GM12865 (cell line): Measurements from ENCODE around the gene PAFAH1B2.
A peak's percentile ranks its signal among the peaks of the same experiment; 100 is the strongest.

Experiments used
- DNase-seq: peaks from one replicate; pipeline ENCODE4 v3.0.0; 2010; ENCODE audit warnings: low read depth
- H3K4me3 ChIP-seq: 2 replicates; pipeline ENCODE4 v1.5.1; 2011; ENCODE audit warnings: mild to moderate bottlenecking, low read depth, low read length, control low read depth
- TF ChIP-seq, protein P1 (sequence below): IDR thresholded peaks from 2 replicates; pipeline ENCODE4 v1.5.1; 2011; ENCODE audit warnings: low read length, control low read depth, low read depth, inconsistent platforms; ENCODE audit not compliant: insufficient read depth; ENCODE audit errors: missing control alignments

PAFAH1B2 gene, protein sequence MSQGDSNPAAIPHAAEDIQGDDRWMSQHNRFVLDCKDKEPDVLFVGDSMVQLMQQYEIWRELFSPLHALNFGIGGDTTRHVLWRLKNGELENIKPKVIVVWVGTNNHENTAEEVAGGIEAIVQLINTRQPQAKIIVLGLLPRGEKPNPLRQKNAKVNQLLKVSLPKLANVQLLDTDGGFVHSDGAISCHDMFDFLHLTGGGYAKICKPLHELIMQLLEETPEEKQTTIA

DNA sequence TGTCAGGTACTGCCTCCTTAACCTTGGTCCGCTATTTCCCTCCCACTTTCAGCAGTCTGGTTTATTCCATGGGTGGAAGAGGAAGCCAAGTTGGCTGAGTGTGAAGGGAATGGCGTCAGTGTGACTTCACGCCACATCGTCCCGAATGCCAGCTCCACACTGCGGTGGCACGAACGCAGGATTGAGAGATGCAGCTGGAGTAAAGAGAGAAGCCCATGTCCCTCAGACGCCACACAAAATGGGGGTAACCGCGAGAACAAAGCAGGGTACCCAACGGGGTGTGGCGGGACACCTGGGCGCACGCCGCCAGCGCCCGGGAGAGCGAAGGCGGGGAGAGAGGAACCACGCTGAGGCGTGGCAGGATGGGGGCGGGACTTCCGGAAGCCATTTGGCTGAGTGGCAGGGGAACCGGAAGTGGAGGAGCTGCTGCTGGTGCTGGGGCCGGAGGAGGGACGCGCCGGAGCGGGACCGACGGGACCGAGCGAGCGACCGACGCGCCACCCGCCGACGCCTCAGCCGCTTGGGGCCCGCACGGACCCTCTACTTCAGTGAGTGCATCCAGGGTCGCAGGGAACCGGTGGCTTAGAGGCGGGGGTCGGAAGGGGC lies at the start of gene PAFAH1B2:
TSS of gene PAFAH1B2 (plus strand) at position 417 of the 606 bp plus-strand sequence. CDS start 8,161 bp downstream, outside the sequence.
- TF ChIP-seq, protein P1, sequence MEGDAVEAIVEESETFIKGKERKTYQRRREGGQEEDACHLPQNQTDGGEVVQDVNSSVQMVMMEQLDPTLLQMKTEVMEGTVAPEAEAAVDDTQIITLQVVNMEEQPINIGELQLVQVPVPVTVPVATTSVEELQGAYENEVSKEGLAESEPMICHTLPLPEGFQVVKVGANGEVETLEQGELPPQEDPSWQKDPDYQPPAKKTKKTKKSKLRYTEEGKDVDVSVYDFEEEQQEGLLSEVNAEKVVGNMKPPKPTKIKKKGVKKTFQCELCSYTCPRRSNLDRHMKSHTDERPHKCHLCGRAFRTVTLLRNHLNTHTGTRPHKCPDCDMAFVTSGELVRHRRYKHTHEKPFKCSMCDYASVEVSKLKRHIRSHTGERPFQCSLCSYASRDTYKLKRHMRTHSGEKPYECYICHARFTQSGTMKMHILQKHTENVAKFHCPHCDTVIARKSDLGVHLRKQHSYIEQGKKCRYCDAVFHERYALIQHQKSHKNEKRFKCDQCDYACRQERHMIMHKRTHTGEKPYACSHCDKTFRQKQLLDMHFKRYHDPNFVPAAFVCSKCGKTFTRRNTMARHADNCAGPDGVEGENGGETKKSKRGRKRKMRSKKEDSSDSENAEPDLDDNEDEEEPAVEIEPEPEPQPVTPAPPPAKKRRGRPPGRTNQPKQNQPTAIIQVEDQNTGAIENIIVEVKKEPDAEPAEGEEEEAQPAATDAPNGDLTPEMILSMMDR: no peak
- DNase-seq: peak; percentile 96
- peak within 1 kb of the TSS; percentile 97 for H3K4me3 ChIP-seq

GRCh38 chr11:117094776-117095175 lies 49.3 kb upstream of the PAFAH1B2 start:
- H3K4me3 ChIP-seq: no peak overlapping the region
- no peak for DNase-seq
- TF ChIP-seq, protein P1: no peak

DNA sequence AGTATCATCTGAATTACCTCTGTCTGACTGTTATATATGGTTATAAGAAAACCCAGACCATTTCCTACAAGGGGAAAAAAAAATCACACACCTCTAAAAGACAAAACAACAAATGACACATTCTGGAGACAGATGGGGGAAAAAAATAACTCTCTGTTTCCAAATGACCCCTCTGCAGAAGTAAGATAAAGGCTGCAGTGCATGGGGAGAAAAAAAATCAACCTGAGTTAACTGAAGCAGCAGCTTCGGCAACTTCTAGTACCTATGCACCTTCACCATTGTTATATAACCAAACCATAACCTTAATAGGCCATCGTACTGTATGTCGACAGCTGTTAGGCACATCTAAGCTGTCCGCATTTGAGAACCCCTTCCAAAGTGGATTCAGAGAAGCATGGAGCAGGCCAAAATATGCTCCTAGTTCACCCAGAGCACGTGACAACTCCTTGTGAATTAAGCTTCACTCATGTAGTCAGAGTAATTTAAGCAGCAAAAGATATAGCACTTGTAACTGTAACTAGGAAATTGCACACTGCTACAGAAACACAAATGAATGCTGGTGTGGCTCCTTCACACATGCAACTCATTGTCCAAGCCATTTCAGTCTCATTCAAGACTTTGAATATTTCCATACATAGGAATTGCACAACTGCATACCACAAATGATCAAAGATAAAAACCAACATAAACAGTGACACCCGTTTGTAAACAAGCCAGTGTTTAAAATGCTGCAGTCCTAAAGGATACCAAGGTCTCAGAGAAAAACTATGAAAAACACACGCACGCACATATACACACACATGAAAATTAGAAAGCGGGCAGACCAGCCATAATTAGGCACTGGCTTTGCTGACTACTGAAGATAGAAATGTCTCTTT lies 48.6 kb upstream of the PAFAH1B2 start:
- peak overlapping the region; percentile 95 for H3K4me3 ChIP-seq
- TF ChIP-seq, protein P1: no peak
- peak; percentile 14 for DNase-seq

GRCh38 chr11:117096201-117096991 lies 47.7 kb upstream of the PAFAH1B2 start:
- TF ChIP-seq, protein P1: no peak
- H3K4me3 ChIP-seq: peak overlapping the region; percentile 95
- peak; percentile 89 for DNase-seq

GRCh38 chr11:117097014-117097388 lies 47.1 kb upstream of the PAFAH1B2 start:
- TF ChIP-seq, protein P1: no peak
- no peak for DNase-seq

More at GRCh38 chr11:117097014-117097388, 47.1 kb upstream of the PAFAH1B2 start:
- H3K4me3 ChIP-seq: peak overlapping the region; percentile 95
